PFSK-1 (cell line): ENCODE results near the gene SMIM45.
A peak's percentile ranks its signal among the peaks of the same experiment; 100 is the strongest.

Experiments used
- FOXP2 ChIP-seq: optimal IDR thresholded peaks from 2 replicates; pipeline ENCODE3; 2011; ENCODE audit warnings: borderline replicate concordance, control low read depth, inconsistent platforms; ENCODE audit not compliant: insufficient read depth; ENCODE audit errors: extremely low read length, extremely low read depth
- POLR2AphosphoS5 ChIP-seq: IDR thresholded peaks from 2 replicates; pipeline ENCODE4 v1.6.1; 2012; ENCODE audit warnings: low read depth, mild to moderate bottlenecking, control low read depth, low read length, moderate library complexity
- SIN3A ChIP-seq: IDR thresholded peaks from 2 replicates; pipeline ENCODE4 v1.6.1; 2012; ENCODE audit warnings: mild to moderate bottlenecking, low read length, moderate library complexity, borderline replicate concordance; ENCODE audit not compliant: insufficient read depth
- TAF1 ChIP-seq: IDR thresholded peaks from 2 replicates; pipeline ENCODE4 v1.6.1; 2012; ENCODE audit warnings: low read length, control low read depth, borderline replicate concordance; ENCODE audit not compliant: insufficient read depth

- TF ChIP-seq TAF1 (no peak), SIN3A (peak; percentile 25; the same call in 1 of the 2 replicates), POLR2AphosphoS5 (peak; percentile 57; the same call in 1 of the 2 replicates), FOXP2 (peak; percentile 47)
Measured at GRCh38 chr22:41946629-41947423, 5.1 kb upstream of the SMIM45 start, which contains the start of gene CENPM.
